ENCODE data around the gene CELF4. TPM values are rescaled to one million over a fixed set of nuclear protein-coding genes. Genes with fewer than 3 reads are reported as not detected.

The CELF4 gene
- total RNA-seq, 6 donors from 2014 or later: 0.15 to 1.4 (median 0.81) TPM; not detected in 1

DNA sequence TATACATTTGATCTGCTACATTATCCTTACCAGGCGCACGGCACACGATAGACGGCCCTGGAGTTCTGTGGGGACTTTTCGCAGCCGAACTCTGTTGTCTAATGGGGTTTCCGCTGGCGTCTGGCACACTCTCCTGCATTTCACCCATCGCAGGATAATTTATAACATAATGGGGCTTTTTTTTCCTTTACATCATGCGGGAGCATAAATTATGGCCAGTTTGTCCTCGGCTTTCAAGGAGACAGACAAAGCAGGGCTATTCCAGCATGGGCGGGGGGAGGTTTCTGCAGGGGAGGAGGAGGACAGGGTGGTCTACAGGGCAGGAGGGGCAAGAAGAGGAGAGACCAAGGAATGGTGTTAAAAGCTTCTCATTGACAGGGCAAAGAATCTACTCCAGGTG, 279.8 kb downstream of the CELF4 start:
- TF ChIP-seq EP300 (IDR thresholded peaks at IDR 0.05) (no peak), POLR2A (IDR thresholded peaks at IDR 0.05) (no peak)
- Histone ChIP-seq H3K36me3 (no peaks in the 10 kb centered on the region), H3K4me1 (no peaks in the 10 kb centered on the region), H3K27ac (no peak overlapping the region), H3K27me3 (no peaks in the 10 kb centered on the region), H3K9me3 (no peaks in the 10 kb centered on the region), H3K4me3 (no peak overlapping the region)
- no peak for DNase-seq
- 86 to 87% methylated on average over 12 of the region's 12 CpGs for WGBS, 2 donors
- no peak for ATAC-seq (ENCODE audit: low FRiP score in 2 of 2)

DNA sequence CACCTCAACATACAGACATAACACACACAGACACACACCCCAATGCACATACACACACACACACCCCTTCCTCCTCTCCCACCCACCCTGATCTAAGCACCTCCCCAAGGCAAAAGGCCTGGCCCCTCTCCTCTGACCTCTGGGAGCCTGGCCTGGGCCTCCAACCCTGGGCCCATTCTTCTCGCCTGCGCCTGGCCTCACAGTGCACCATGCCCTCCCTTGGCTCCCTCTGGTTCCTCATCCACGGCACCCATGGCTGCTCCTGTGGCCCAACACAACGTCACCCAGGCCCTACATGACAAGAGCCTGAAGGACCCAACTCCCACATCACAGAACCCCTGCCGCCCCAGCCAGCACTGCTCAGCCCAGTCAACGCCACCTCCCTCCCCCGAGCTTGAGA, 281.3 kb downstream of the CELF4 start:
- ATAC-seq (ENCODE audit: low FRiP score in 2 of 2) (no peak), DNase-seq (no peak)
- no peak overlapping the region for H3K4me3 ChIP-seq
- no peaks in the 10 kb centered on the region for H3K9me3 ChIP-seq
- no peaks in the 10 kb centered on the region for H3K27me3 ChIP-seq
- H3K4me1 ChIP-seq: no peaks in the 10 kb centered on the region
- 88 to 90% methylated on average over 7 of the region's 7 CpGs for WGBS, 2 donors
- H3K27ac ChIP-seq: no peak overlapping the region
- H3K36me3 ChIP-seq: no peaks in the 10 kb centered on the region
- TF ChIP-seq, protein P1, sequence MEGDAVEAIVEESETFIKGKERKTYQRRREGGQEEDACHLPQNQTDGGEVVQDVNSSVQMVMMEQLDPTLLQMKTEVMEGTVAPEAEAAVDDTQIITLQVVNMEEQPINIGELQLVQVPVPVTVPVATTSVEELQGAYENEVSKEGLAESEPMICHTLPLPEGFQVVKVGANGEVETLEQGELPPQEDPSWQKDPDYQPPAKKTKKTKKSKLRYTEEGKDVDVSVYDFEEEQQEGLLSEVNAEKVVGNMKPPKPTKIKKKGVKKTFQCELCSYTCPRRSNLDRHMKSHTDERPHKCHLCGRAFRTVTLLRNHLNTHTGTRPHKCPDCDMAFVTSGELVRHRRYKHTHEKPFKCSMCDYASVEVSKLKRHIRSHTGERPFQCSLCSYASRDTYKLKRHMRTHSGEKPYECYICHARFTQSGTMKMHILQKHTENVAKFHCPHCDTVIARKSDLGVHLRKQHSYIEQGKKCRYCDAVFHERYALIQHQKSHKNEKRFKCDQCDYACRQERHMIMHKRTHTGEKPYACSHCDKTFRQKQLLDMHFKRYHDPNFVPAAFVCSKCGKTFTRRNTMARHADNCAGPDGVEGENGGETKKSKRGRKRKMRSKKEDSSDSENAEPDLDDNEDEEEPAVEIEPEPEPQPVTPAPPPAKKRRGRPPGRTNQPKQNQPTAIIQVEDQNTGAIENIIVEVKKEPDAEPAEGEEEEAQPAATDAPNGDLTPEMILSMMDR (IDR thresholded peaks at IDR 0.05): no peak
- TF ChIP-seq POLR2AphosphoS5 (IDR thresholded peaks at IDR 0.05) (no peak), EP300 (IDR thresholded peaks at IDR 0.05) (no peak), POLR2A (IDR thresholded peaks at IDR 0.05) (no peak)

DNA sequence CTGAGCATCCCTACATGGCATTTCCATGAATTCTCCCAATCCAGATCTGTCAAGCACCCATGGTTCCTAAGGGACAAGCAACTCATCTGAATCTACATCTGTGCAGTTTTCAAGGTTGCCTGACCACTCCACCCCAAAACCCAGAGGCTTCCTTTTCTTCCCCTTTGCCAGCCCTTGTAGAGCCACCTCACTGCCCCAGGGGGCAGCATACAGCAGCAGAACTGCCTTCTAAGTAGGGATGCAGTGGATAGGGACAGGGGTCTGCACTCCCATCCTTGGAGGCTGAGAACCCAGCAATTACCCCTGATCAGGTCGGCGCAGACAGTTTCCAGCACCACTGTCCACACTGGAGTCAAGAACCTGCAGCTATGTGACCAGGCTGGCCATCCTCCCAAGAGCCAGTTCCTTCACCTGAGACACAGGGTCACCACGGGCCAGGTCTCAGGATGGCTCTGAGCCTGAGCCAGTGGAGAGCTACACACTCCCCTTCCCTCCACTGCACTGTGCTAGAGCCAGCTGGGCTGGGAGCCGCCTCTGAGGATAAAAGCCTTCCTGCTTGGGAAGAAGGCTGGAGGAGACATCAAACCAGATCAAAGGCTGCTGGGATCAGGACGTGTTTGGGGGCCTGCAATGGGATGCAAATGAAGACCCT, 283.1 kb downstream of the CELF4 start:
- DNase-seq: no peak
- no peak overlapping the region for H3K27ac ChIP-seq
- no peaks in the 10 kb centered on the region for H3K4me1 ChIP-seq
- H3K36me3 ChIP-seq: no peaks in the 10 kb centered on the region
- H3K27me3 ChIP-seq: no peaks in the 10 kb centered on the region
- H3K4me3 ChIP-seq: no peak overlapping the region
- no peaks in the 10 kb centered on the region for H3K9me3 ChIP-seq
- WGBS, 2 donors: 20 to 43% methylated on average over 1 to 5 of the region's 5 CpGs
- no peak for ATAC-seq (ENCODE audit: low FRiP score in 2 of 2)
- no peak for TF ChIP-seq POLR2AphosphoS5 (IDR thresholded peaks at IDR 0.05)
- TF ChIP-seq, protein P1 (IDR thresholded peaks at IDR 0.05): no peak
- no peak for TF ChIP-seq EP300 (IDR thresholded peaks at IDR 0.05)
- no peak for TF ChIP-seq POLR2A (IDR thresholded peaks at IDR 0.05)

DNA sequence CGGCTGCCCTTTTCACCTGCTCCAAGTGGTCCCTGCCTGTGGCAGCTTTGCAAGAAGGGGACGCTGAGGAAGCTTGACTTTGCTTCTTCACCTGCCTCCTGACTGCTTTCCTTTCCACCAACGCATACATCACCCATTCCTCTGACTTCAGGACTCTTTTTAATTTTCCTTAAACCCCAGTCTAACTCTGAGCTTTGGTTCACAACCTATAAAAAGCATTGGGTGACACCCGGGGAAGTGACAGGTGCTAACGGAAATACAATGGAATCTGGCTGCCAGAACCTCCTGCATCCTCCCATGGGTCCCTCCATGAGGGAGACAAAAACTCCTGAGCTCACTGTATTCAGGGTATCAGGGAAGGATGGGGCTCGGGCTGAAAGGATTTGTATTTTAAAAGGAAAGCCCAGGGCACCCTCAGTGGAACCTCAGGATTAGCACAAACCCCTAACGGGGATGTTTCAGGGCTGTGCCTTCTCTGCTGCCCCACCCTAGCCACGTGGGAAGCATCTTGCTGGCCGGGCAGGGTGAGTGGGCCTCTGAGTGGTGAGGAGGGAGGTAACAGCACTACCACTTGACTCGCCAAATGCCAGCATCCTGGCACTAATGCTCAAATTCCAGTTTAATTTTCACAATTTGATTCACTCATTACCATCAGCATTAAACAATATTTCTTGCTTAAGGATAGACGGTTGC, 284.8 kb downstream of the CELF4 start:
- Histone ChIP-seq H3K27ac (no peak overlapping the region), H3K27me3 (no peaks in the 10 kb centered on the region), H3K4me3 (no peak overlapping the region), H3K9me3 (no peaks in the 10 kb centered on the region), H3K36me3 (no peaks in the 10 kb centered on the region), H3K4me1 (no peaks in the 10 kb centered on the region)
- TF ChIP-seq, protein P1 (IDR thresholded peaks at IDR 0.05): no peak
- no peak for TF ChIP-seq EP300 (IDR thresholded peaks at IDR 0.05)
- no peak for TF ChIP-seq POLR2AphosphoS5 (IDR thresholded peaks at IDR 0.05)
- no peak for TF ChIP-seq POLR2A (IDR thresholded peaks at IDR 0.05)
- ATAC-seq (ENCODE audit: low FRiP score in 2 of 2) (no peak), DNase-seq (no peak)
- 64 to 77% methylated on average over 7 to 11 of the region's 11 CpGs for WGBS, 2 donors

GRCh38 chr18:37277804-37278203, 287.8 kb downstream of the CELF4 start:
- no peak overlapping the region for H3K27ac ChIP-seq
- DNase-seq (no peak), ATAC-seq (ENCODE audit: low FRiP score in 2 of 2) (no peak)
- peaks cover 0 to 2% (median 0%) of the 10 kb centered on the region in 4 donors for H3K9me3 ChIP-seq
- WGBS, 2 donors: 64 to 67% methylated on average over 10 of the region's 10 CpGs
- peaks cover 0 to 12% (median 0%) of the 10 kb centered on the region in 4 donors for H3K4me1 ChIP-seq
- no peak overlapping the region for H3K4me3 ChIP-seq
- H3K36me3 ChIP-seq: no peaks in the 10 kb centered on the region
- H3K27me3 ChIP-seq: peaks cover 0 to 12% (median 4%) of the 10 kb centered on the region in 4 donors
- TF ChIP-seq POLR2AphosphoS5 (IDR thresholded peaks at IDR 0.05) (no peak), EP300 (IDR thresholded peaks at IDR 0.05) (no peak)

Data from upper lobe of left lung (tissue), 6 donors.